Natural killer cell (primary cell): ENCODE data around the gene TYSND1. TPM values are rescaled to one million over a fixed set of nuclear protein-coding genes. Genes with fewer than 3 reads are reported as not detected.
"Not testable (repeated sequence)": the region's sequence is repeated elsewhere in the genome, so short reads cannot be mapped to it uniquely, and the experiment has no call there.

Source experiments
- ATAC-seq, 3 donors: fragments of 150-1000 bp in 2 of 3; fragments of 200-7000 bp in 1 of 3; cut with Tn5 transposase; 1 replicate in 1 of 3; 2 replicates in 2 of 3; pipeline ENCODE4 v1.10.0; 2021; ENCODE audit warnings: mild to moderate bottlenecking in 2 of 3, moderate library complexity in 2 of 3
- DNase-seq, 2 donors: peaks; one replicate each; pipeline versions ENCODE4 v3.0.0 to v3.0.0-alpha.2; 2013 to 2021; ENCODE audit warnings: mixed read lengths in 1 of 2
- H3K27ac ChIP-seq: one replicate; pipeline ENCODE4 v1.5.1; 2013; ENCODE audit warnings: mild to moderate bottlenecking, low read length
- H3K27me3 ChIP-seq: one replicate; pipeline ENCODE4 v1.6.1; 2013; ENCODE audit warnings: low read length; ENCODE audit not compliant: control insufficient read depth, insufficient read depth
- H3K36me3 ChIP-seq: one replicate; pipeline ENCODE4 v1.6.1; 2013; ENCODE audit warnings: low read length; ENCODE audit not compliant: control insufficient read depth, insufficient read depth
- H3K4me1 ChIP-seq: one replicate; pipeline ENCODE4 v1.6.1; 2013; ENCODE audit warnings: low read length; ENCODE audit not compliant: control insufficient read depth, insufficient read depth
- H3K4me3 ChIP-seq: one replicate; pipeline ENCODE4 v1.5.1; 2013; ENCODE audit warnings: low read length
- H3K9me3 ChIP-seq: one replicate; pipeline ENCODE4 v1.6.1; 2013; ENCODE audit warnings: low read length; ENCODE audit not compliant: control insufficient read depth, insufficient read depth
- H3K27ac Mint-ChIP-seq, 2 donors: one replicate each; pipeline ENCODE4 v1.8.0; 2022; ENCODE audit warnings: mild to moderate bottlenecking in 2 of 2, mixed read lengths in 2 of 2, moderate library complexity in 1 of 2
- H3K27me3 Mint-ChIP-seq, 2 donors: one replicate each; pipeline ENCODE4 v1.8.0; 2022; ENCODE audit warnings: low read depth in 2 of 2, mixed read lengths in 2 of 2
- H3K36me3 Mint-ChIP-seq: one replicate; pipeline ENCODE4 v1.8.0; 2022; ENCODE audit warnings: mixed read lengths
- H3K4me1 Mint-ChIP-seq, 2 donors: one replicate each; pipeline ENCODE4 v1.8.0; 2022; ENCODE audit warnings: mixed read lengths in 2 of 2
- H3K4me3 Mint-ChIP-seq: one replicate; pipeline ENCODE4 v1.8.0; 2022; ENCODE audit warnings: mild to moderate bottlenecking, moderate library complexity, mixed read lengths
- H3K9me3 Mint-ChIP-seq, 2 donors: one replicate each; pipeline ENCODE4 v1.8.0; 2022; ENCODE audit warnings: mixed read lengths in 2 of 2
- WGBS: methylation state at CpG from one replicate; pipeline ENCODE4 v1.1.7; 2013; ENCODE audit warnings: missing lambda C conversion rate; ENCODE audit not compliant: insufficient coverage; 5-methylcytosine and 5-hydroxymethylcytosine counted together
- intact Hi-C: fragments of 100-400 bp; cut with micrococcal nuclease; formaldehyde crosslinking; loops from one replicate; pipeline ENCODE4 v1.14.2; 2022
- total RNA-seq, 4 donors: library from RNA; stranded (reverse); fragments of 120-200 nt in 1 of 4; gene quantifications; one replicate each; pipeline versions ENCODE4 v1.2.3 to v1.2.4, GENCODE V29; 2013 to 2022
- TF ChIP-seq, protein P1 (sequence below): fragments of 200-600 bp; IDR thresholded peaks from one replicate; pipeline ENCODE4 v1.8.0; 2022; ENCODE audit warnings: antibody characterized with exemption

Gene TYSND1
- total RNA-seq, 3 donors from 2014 or later (not counting 1 experiment from before 2014, with no cell fraction given): 12.0 to 17.9 (median 12.4) TPM

DNA sequence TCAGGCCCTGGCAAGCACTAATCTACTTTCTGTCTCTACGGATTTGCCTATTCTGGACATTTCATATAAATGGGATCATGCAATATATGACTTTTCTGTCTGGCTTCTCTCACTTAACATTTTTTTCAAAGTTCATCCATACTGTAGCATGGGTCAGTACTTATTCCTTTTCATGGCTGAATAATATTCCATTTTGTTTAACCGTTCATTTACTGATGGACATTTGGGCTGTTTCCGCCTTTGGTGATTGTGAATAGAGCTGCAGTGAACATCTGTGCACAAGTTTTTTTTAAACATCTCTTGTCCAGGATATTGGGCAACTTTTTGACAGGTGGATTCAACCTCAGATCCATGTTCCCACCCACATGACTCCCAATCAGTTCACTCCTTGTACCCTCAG is 44.8 kb downstream of the TYSND1 start:
- peaks cover 0 to under 1% of the 10 kb centered on the region in 2 donors for H3K4me1 Mint-ChIP-seq
- Histone ChIP-seq H3K9me3 (no peaks in the 10 kb centered on the region), H3K36me3 (no peaks in the 10 kb centered on the region), H3K27me3 (no peaks in the 10 kb centered on the region), H3K4me3 (no peak overlapping the region), H3K27ac (no peak overlapping the region), H3K4me1 (peaks cover 1% of the 10 kb centered on the region)
- DNase-seq (no peak), ATAC-seq (no peak)
- intact Hi-C loops: no loop called here
- no peak overlapping the region for H3K4me3 Mint-ChIP-seq
- H3K27me3 Mint-ChIP-seq: no peaks in the 10 kb centered on the region
- H3K9me3 Mint-ChIP-seq: no peaks in the 10 kb centered on the region
- H3K36me3 Mint-ChIP-seq: no peaks in the 10 kb centered on the region
- WGBS: 81% methylated on average over 3 of the region's 3 CpGs
- no peak overlapping the region for H3K27ac Mint-ChIP-seq
- TF ChIP-seq, protein P1, sequence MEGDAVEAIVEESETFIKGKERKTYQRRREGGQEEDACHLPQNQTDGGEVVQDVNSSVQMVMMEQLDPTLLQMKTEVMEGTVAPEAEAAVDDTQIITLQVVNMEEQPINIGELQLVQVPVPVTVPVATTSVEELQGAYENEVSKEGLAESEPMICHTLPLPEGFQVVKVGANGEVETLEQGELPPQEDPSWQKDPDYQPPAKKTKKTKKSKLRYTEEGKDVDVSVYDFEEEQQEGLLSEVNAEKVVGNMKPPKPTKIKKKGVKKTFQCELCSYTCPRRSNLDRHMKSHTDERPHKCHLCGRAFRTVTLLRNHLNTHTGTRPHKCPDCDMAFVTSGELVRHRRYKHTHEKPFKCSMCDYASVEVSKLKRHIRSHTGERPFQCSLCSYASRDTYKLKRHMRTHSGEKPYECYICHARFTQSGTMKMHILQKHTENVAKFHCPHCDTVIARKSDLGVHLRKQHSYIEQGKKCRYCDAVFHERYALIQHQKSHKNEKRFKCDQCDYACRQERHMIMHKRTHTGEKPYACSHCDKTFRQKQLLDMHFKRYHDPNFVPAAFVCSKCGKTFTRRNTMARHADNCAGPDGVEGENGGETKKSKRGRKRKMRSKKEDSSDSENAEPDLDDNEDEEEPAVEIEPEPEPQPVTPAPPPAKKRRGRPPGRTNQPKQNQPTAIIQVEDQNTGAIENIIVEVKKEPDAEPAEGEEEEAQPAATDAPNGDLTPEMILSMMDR: no peak

DNA sequence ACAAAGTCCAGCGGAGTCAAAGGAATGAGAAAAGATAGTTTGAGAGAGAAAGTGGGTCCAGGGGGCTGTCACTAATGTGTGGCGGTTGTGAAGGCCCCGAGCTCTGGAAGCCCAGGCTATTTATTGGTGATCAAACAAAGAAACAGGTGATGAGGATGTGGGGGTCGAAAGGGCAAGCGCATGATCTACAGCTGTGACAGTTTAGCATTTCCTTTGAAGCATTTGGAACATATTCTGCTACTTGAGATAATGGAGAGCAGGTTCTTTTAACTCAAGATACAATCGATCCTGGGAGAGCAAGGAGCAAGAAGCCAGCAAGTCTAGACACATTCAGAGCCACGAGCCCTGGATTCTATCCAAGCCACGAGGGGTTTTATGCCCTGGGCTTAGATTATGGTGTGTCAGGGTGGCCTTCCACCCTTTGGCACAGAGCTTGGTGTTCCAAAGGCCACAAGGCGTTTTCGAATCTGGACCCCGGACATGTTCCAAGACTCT is 45.4 kb downstream of the TYSND1 start:
- H3K27me3 Mint-ChIP-seq, H3K4me3 ChIP-seq, H3K4me3 Mint-ChIP-seq, H3K36me3 ChIP-seq, H3K9me3 ChIP-seq, H3K4me1 Mint-ChIP-seq, H3K27ac Mint-ChIP-seq, H3K4me1 ChIP-seq, H3K27ac ChIP-seq, ATAC-seq, H3K27me3 ChIP-seq, H3K9me3 Mint-ChIP-seq, H3K36me3 Mint-ChIP-seq, DNase-seq, intact Hi-C loops: not testable (repeated sequence)
- WGBS: 80% methylated on average over 11 of the region's 11 CpGs

DNA sequence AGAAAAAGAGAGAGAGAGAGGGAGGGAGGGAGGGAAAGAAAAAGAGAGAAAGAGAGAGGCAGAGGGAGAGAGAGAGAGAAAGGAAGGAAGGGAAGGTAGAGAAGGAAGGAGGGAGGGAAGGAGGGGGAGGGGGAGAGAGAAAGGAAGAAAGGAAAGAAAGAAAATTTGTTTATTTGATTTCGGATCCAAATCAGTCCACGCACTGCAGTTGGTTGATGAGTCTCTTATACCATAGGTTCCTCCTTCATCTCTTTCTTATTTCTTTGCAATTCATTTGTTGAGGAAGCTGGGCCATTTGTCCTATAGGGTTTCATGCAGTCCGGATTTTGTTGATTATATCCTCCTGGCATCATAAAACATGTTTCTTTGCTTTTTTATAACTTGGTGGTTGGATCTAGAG is 48.2 kb downstream of the TYSND1 start:
- TF ChIP-seq, protein P1: no peak
- Mint-ChIP-seq H3K36me3 (no peaks in the 10 kb centered on the region), H3K27ac (no peak overlapping the region)

DNA sequence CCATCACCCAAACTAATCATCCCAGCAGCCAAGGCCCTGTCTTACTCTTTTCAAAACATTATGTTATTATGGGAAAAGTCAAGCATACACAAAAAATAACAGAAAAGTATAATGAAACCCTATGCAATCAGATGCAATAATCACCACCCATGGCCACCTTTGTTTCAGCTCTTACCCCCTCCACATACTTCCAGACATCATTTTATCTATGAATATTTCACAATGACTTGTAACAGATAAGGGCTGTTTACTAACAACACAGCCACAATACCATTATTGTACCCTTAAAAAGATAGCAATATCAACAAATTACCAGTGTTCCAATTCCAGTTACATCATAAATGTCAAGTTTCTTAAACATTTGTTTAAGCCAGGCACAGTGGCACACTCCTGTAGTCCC is 49.0 kb downstream of the TYSND1 start:
- TF ChIP-seq, protein P1: no peak
- no peaks in the 10 kb centered on the region for H3K36me3 ChIP-seq
- Mint-ChIP-seq H3K27ac (no peak overlapping the region), H3K4me3 (no peak overlapping the region), H3K4me1 (peaks cover 35 to 36% of the 10 kb centered on the region in 2 donors), H3K27me3 (no peaks in the 10 kb centered on the region), H3K36me3 (no peaks in the 10 kb centered on the region), H3K9me3 (no peaks in the 10 kb centered on the region)
- no peak for DNase-seq
- no peaks in the 10 kb centered on the region for H3K27me3 ChIP-seq
- H3K4me1 ChIP-seq: peaks cover 15% of the 10 kb centered on the region
- H3K4me3 ChIP-seq: no peak overlapping the region
- ATAC-seq: no peak
- H3K27ac ChIP-seq: no peak overlapping the region
- intact Hi-C loops: no loop called here
- H3K9me3 ChIP-seq: no peaks in the 10 kb centered on the region

More for the DNA sequence above, 48.2 kb downstream of the TYSND1 start:
- no peak for ATAC-seq
- H3K27me3 ChIP-seq: no peaks in the 10 kb centered on the region
- Mint-ChIP-seq H3K27me3 (no peaks in the 10 kb centered on the region), H3K9me3 (no peaks in the 10 kb centered on the region), H3K4me1 (peaks cover 27% of the 10 kb centered on the region in 2 donors), H3K4me3 (no peak overlapping the region)
- intact Hi-C loops: no loop called here
- no peaks in the 10 kb centered on the region for H3K36me3 ChIP-seq
- H3K9me3 ChIP-seq: no peaks in the 10 kb centered on the region
- no peak overlapping the region for H3K27ac ChIP-seq
- WGBS: 100% methylated on average over 1 of the region's 3 CpGs
- H3K4me1 ChIP-seq: peaks cover 7% of the 10 kb centered on the region
- no peak overlapping the region for H3K4me3 ChIP-seq
- DNase-seq: no peak
